ENCODE data around the gene C6orf52. TPM values are rescaled to one million over a fixed set of nuclear protein-coding genes. Genes with fewer than 3 reads are reported as not detected.
"Not testable (repeated sequence)": the region's sequence is repeated elsewhere in the genome, so short reads cannot be mapped to it uniquely, and the experiment has no call there.

The C6orf52 gene
- polyA plus RNA-seq, 1 donor = 12.7 TPM

DNA sequence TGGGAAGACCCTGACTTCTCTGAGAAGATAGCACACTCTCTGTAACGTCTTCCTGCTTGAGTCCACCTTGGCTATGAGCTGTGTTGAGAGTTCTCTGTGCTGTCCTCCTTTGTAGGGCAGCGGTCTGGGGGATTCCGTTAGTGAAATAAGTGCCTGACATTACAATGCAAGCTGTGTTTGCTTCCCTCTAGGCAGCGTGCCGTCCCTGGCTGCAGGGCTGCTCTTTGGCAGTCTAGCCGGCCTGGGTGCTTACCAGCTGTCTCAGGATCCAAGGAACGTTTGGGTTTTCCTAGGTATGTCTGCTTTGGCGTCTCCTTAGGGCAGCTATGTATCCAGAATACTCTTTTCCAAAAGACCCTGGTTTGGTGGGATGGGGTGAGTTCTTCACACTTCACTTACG, 31.3 kb upstream of the C6orf52 start:
- H3K36me3 ChIP-seq (ENCODE audit: control insufficient read depth, insufficient read depth, low read length) = peaks cover 52% of the 10 kb centered on the region
- no peak overlapping the region for H3K4me3 ChIP-seq (ENCODE audit: low read length)
- no peaks in the 10 kb centered on the region for H3K9me3 ChIP-seq (ENCODE audit: control insufficient read depth, low read depth, low read length)
- H3K27ac ChIP-seq (ENCODE audit: low read length) = no peak overlapping the region
- peaks cover 19% of the 10 kb centered on the region for H3K4me1 ChIP-seq (ENCODE audit: control insufficient read depth, insufficient read depth, low read length)
- H3K27me3 ChIP-seq (ENCODE audit: control insufficient read depth, insufficient read depth, low read length) = no peaks in the 10 kb centered on the region
- 100% methylated on average over 1 of the region's 9 CpGs for WGBS (ENCODE audit: insufficient coverage, low lambda C conversion rate)
- DNase-seq = no peak

DNA sequence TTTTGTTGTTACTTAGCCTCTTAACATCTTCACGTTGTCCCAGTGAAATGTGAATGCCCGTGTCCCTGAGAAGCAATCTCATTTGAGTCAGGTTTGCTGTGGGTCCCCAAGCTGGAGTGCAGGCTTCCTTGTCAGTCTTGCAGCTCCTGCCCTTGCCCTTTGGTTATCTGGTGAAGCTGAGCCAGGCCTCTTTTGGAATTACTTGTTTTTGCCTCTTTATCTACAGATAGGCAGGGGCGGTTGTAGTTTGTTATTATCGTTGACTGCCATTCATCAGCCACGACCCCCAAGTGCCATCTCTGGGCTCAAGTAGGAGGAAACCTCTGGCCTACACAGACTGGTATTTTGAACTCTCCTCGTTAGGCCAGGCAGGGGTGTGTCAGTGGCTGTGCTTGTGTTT, 30.6 kb upstream of the C6orf52 start:
- Histone ChIP-seq H3K9me3 (ENCODE audit: control insufficient read depth, low read depth, low read length) (peaks cover 3% of the 10 kb centered on the region), H3K36me3 (ENCODE audit: control insufficient read depth, insufficient read depth, low read length) (peaks cover 46% of the 10 kb centered on the region), H3K4me1 (ENCODE audit: control insufficient read depth, insufficient read depth, low read length) (peaks cover 19% of the 10 kb centered on the region), H3K4me3 (ENCODE audit: low read length) (no peak overlapping the region), H3K27me3 (ENCODE audit: control insufficient read depth, insufficient read depth, low read length) (no peaks in the 10 kb centered on the region), H3K27ac (ENCODE audit: low read length) (no peak overlapping the region)
- no CpG with 5 or more reads among the region's 6 CpGs for WGBS (ENCODE audit: insufficient coverage, low lambda C conversion rate)
- peak in 1 of 2 donors; percentile 17 for DNase-seq

DNA sequence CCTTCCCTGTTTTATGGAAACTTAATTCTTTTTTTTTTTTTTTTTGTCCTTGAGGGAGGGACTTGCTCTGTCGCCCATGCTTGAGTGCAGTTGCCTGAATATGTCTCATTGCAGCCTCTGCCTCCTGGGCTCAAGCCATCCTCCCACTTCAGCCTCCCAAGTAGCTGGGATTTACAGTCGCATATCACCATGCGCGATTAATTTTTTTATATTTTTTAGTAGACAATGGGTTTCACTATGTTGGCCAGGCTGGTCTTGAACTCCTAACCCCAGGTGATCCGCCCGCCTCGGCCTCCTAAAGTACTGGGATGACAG, 29.1 kb upstream of the C6orf52 start:
- H3K36me3 ChIP-seq (ENCODE audit: control insufficient read depth, insufficient read depth, low read length) = peaks cover 31% of the 10 kb centered on the region
- H3K27ac ChIP-seq (ENCODE audit: low read length) = peak overlapping the region; percentile 94
- peaks cover 5% of the 10 kb centered on the region for H3K9me3 ChIP-seq (ENCODE audit: control insufficient read depth, low read depth, low read length)
- peak overlapping the region; percentile 81 for H3K4me3 ChIP-seq (ENCODE audit: low read length)
- peaks cover 19% of the 10 kb centered on the region for H3K4me1 ChIP-seq (ENCODE audit: control insufficient read depth, insufficient read depth, low read length)
- WGBS (ENCODE audit: insufficient coverage, low lambda C conversion rate) = no CpG with 5 or more reads among the region's 7 CpGs
- DNase-seq = no peak
- no peaks in the 10 kb centered on the region for H3K27me3 ChIP-seq (ENCODE audit: control insufficient read depth, insufficient read depth, low read length)

GRCh38 chr6:10722820-10723566, 28.6 kb upstream of the C6orf52 start, which contains the start of gene TMEM14C:
Gene TMEM14C, plus strand, starts transcription at chr6:10723070. Its CDS starts 1,544 bp downstream, at chr6:10724614.
- DNase-seq = peak; percentile 99 to 100
- peak within 1 kb of the TSS; percentile 81 for H3K4me3 ChIP-seq (ENCODE audit: low read length)
- peaks cover 5% of the 10 kb centered on the region for H3K9me3 ChIP-seq (ENCODE audit: control insufficient read depth, low read depth, low read length)
- 0% methylated on average over 5 of the region's 55 CpGs for WGBS (ENCODE audit: insufficient coverage, low lambda C conversion rate)
- peak within 1 kb of the TSS; percentile 94 for H3K27ac ChIP-seq (ENCODE audit: low read length)
- peaks cover 19% of the 10 kb centered on the region for H3K4me1 ChIP-seq (ENCODE audit: control insufficient read depth, insufficient read depth, low read length)
- no peaks in the 10 kb centered on the region for H3K27me3 ChIP-seq (ENCODE audit: control insufficient read depth, insufficient read depth, low read length)
- peaks cover 26% of the 10 kb centered on the region for H3K36me3 ChIP-seq (ENCODE audit: control insufficient read depth, insufficient read depth, low read length)

DNA sequence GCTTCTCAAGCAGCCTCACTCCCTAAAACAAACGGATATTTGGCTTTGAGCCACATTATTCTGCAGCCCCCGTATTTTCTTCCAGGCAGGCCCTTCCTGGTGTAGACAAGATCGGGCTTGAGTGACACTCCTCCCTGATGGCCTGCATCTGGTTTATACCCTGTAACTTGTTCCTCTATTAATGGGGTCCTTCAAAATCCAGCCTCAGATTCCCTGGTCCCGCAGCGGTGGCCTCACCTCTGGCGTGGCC, 28.1 kb upstream of the C6orf52 start:
- Histone ChIP-seq H3K36me3 (ENCODE audit: control insufficient read depth, insufficient read depth, low read length) (peaks cover 22% of the 10 kb centered on the region), H3K9me3 (ENCODE audit: control insufficient read depth, low read depth, low read length) (peaks cover 5% of the 10 kb centered on the region), H3K27ac (ENCODE audit: low read length) (peak overlapping the region; percentile 94), H3K27me3 (ENCODE audit: control insufficient read depth, insufficient read depth, low read length) (no peaks in the 10 kb centered on the region), H3K4me3 (ENCODE audit: low read length) (peak overlapping the region; percentile 81), H3K4me1 (ENCODE audit: control insufficient read depth, insufficient read depth, low read length) (peaks cover 19% of the 10 kb centered on the region)
- WGBS (ENCODE audit: insufficient coverage, low lambda C conversion rate) = no CpG with 5 or more reads among the region's 6 CpGs
- no peak for DNase-seq

- H3K27me3 ChIP-seq (ENCODE audit: control insufficient read depth, insufficient read depth, low read length) = no peaks in the 10 kb centered on the region
- H3K4me1 ChIP-seq (ENCODE audit: control insufficient read depth, insufficient read depth, low read length) = peaks cover 19% of the 10 kb centered on the region
- WGBS (ENCODE audit: insufficient coverage, low lambda C conversion rate) = 50% methylated on average over 2 of the region's 11 CpGs
- DNase-seq = no peak
- peaks cover 5% of the 10 kb centered on the region for H3K9me3 ChIP-seq (ENCODE audit: control insufficient read depth, low read depth, low read length)
- H3K36me3 ChIP-seq (ENCODE audit: control insufficient read depth, insufficient read depth, low read length) = peaks cover 18% of the 10 kb centered on the region
- H3K4me3 ChIP-seq (ENCODE audit: low read length) = peak overlapping the region; percentile 81
- peak overlapping the region; percentile 94 for H3K27ac ChIP-seq (ENCODE audit: low read length)
These were observed 27.6 kb upstream of the C6orf52 start for GRCh38 chr6:10721850-10722569.

- H3K36me3 ChIP-seq (ENCODE audit: control insufficient read depth, insufficient read depth, low read length) = peaks cover 13% of the 10 kb centered on the region
- not testable (repeated sequence) for DNase-seq; H3K9me3 ChIP-seq (ENCODE audit: control insufficient read depth, low read depth, low read length); H3K27me3 ChIP-seq (ENCODE audit: control insufficient read depth, insufficient read depth, low read length)
- no CpG with 5 or more reads among the region's 17 CpGs for WGBS (ENCODE audit: insufficient coverage, low lambda C conversion rate)
- peak overlapping the region; percentile 84 for H3K27ac ChIP-seq (ENCODE audit: low read length)
- H3K4me1 ChIP-seq (ENCODE audit: control insufficient read depth, insufficient read depth, low read length) = peaks cover 19% of the 10 kb centered on the region
- H3K4me3 ChIP-seq (ENCODE audit: low read length) = peak overlapping the region; percentile 63
These were observed 26.8 kb upstream of the C6orf52 start for GRCh38 chr6:10720960-10721849.

DNA sequence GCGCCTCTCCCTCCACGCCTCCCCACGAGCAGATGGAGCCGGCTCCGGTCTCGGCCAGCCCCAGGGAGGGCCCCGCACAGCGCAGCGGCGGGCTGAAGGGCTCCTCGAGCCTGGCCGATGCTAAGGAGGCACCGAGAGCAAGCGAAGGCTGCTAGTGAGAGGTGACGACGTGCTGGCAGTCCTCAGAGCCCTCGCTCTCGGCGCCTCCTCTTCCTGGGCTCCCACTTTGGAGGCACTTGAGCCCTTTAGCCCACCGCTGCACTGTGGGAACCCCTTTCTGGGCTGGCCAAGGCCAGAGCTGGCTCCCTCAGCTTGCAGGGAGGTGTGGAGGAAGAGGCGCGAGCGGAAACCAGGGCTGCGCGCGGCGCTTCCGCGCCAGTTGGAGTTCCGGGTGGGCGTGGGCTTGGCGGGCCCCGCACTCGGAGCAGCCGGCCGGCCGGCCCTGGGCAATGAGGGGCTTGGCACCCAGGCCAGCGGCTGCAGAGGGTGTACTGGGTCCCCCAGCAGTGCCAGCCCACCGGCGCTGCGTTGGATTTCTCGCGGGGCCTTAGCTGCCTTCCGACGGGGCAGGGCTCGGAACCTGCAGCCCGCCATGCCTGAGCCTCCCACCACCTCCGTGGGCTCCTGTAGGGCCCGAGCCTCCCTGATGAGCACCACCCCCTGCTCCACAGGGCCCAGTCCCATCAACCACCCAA, 26.0 kb upstream of the C6orf52 start:
- peak overlapping the region; percentile 84 for H3K27ac ChIP-seq (ENCODE audit: low read length)
- no peaks in the 10 kb centered on the region for H3K27me3 ChIP-seq (ENCODE audit: control insufficient read depth, insufficient read depth, low read length)
- peak overlapping the region; percentile 63 for H3K4me3 ChIP-seq (ENCODE audit: low read length)
- peaks cover 5% of the 10 kb centered on the region for H3K9me3 ChIP-seq (ENCODE audit: control insufficient read depth, low read depth, low read length)
- WGBS (ENCODE audit: insufficient coverage, low lambda C conversion rate) = no CpG with 5 or more reads among the region's 49 CpGs
- peak in 1 of 2 donors; percentile 71 for DNase-seq
- H3K4me1 ChIP-seq (ENCODE audit: control insufficient read depth, insufficient read depth, low read length) = peaks cover 19% of the 10 kb centered on the region
- peaks cover 7% of the 10 kb centered on the region for H3K36me3 ChIP-seq (ENCODE audit: control insufficient read depth, insufficient read depth, low read length)

GRCh38 chr6:10719964-10720264, 25.5 kb upstream of the C6orf52 start:
- Histone ChIP-seq H3K27me3 (ENCODE audit: control insufficient read depth, insufficient read depth, low read length) (no peaks in the 10 kb centered on the region), H3K4me1 (ENCODE audit: control insufficient read depth, insufficient read depth, low read length) (peaks cover 16% of the 10 kb centered on the region), H3K9me3 (ENCODE audit: control insufficient read depth, low read depth, low read length) (peaks cover 5% of the 10 kb centered on the region), H3K27ac (ENCODE audit: low read length) (peak overlapping the region; percentile 84), H3K4me3 (ENCODE audit: low read length) (peak overlapping the region; percentile 63), H3K36me3 (ENCODE audit: control insufficient read depth, insufficient read depth, low read length) (peaks cover 2% of the 10 kb centered on the region)
- no CpG with 5 or more reads among the region's 21 CpGs for WGBS (ENCODE audit: insufficient coverage, low lambda C conversion rate)
- DNase-seq = peak in 1 of 2 donors; percentile 31

Data from large intestine (tissue), 3 donors.